Astrocyte of the spinal cord (primary cell): ENCODE results near the gene GANC.

ENCODE experiments used
- DNase-seq: peaks from one replicate; pipeline ENCODE4 v3.0.0; 2011; ENCODE audit warnings: low read depth, low spot score
- H3K4me3 ChIP-seq: 2 replicates; pipeline ENCODE4 v1.5.1; 2011; ENCODE audit warnings: low read depth, mild to moderate bottlenecking, low read length, moderate library complexity
- in situ Hi-C: cut with HindIII; loops from 2 replicates; pipeline ENCODE4 v1.10.0; 2017; ENCODE audit warnings: low sequenced_read_pairs
- TF ChIP-seq, protein P1 (sequence below): IDR thresholded peaks from 2 replicates; pipeline ENCODE4 v1.5.1; 2012; ENCODE audit warnings: low read depth, mild to moderate bottlenecking, low read length, inconsistent platforms

Gene GANC

DNA sequence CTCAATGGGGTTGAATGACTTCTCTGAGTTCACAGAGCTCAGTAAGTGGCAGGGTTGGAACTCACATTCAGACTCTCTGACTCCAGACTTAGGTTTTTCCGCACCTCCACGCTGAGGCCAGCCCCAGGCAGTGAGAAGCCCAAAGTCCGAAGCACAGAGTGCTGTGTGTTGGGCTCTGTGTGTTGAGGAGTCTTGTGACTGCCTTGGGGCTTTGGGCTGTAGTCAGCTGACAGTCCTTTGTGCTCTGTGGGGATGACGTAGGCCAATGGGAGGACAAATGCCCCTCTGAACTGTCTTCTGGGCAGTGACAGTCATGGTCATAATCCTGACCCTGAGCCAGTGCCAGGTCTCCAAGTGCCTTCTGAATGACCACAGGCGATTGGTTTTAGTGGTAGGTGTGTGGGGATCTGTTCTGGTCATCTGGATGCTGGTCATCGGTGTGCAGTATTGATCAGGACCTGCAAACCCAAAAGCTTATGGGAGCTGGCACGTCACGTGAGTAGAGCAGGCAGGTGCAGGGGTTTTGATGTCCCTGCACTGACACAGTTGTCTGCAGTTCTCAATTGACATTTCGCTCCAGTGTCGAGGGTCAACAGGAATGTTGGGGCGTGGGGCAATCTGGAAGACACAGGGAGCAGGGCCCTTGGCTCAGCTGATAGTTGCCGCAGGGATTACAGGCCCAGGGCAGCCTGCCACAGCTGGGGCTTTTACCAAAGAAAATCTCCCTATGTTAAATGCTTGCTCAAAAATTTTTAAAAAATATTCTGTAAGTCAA lies 131.6 kb downstream of the GANC start:
- in situ Hi-C loops: no loop called here
- no peak for DNase-seq
- TF ChIP-seq, protein P1, sequence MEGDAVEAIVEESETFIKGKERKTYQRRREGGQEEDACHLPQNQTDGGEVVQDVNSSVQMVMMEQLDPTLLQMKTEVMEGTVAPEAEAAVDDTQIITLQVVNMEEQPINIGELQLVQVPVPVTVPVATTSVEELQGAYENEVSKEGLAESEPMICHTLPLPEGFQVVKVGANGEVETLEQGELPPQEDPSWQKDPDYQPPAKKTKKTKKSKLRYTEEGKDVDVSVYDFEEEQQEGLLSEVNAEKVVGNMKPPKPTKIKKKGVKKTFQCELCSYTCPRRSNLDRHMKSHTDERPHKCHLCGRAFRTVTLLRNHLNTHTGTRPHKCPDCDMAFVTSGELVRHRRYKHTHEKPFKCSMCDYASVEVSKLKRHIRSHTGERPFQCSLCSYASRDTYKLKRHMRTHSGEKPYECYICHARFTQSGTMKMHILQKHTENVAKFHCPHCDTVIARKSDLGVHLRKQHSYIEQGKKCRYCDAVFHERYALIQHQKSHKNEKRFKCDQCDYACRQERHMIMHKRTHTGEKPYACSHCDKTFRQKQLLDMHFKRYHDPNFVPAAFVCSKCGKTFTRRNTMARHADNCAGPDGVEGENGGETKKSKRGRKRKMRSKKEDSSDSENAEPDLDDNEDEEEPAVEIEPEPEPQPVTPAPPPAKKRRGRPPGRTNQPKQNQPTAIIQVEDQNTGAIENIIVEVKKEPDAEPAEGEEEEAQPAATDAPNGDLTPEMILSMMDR: no peak
- no peak overlapping the region for H3K4me3 ChIP-seq

DNA sequence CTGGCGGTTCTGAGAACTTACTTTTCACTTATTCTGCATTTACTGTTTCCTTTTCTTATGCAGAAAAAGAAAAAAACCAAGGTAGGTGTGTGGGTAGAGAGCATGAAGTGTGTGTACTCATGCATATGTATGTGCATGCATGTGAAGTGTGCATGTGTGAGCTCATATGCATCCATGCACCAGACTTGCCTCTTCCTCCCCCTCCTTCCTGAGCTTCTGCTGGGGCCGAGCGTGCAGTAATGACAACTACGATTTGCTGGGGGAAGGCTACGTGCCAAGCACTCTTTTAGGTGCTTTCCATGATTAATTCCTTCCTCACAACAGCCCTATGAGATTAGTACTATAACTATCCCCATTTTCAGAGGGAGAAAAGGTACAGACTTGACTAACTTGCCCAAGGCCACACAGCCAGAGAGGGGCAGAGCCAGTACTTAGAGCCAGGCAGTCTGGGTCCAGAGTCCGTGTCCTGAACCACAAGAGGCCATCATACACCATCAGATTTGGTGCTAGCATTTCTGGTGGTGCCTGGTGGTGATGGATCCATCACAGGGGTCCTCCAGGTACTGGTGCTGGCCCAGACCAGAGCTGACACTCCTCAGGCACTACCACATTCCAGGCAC lies 133.0 kb downstream of the GANC start:
- TF ChIP-seq, protein P1: no peak
- H3K4me3 ChIP-seq: no peak overlapping the region
- in situ Hi-C loops: no loop called here
- no peak for DNase-seq
